Measurements from ENCODE around the gene HOXD11.

HOXD11 gene

DNA sequence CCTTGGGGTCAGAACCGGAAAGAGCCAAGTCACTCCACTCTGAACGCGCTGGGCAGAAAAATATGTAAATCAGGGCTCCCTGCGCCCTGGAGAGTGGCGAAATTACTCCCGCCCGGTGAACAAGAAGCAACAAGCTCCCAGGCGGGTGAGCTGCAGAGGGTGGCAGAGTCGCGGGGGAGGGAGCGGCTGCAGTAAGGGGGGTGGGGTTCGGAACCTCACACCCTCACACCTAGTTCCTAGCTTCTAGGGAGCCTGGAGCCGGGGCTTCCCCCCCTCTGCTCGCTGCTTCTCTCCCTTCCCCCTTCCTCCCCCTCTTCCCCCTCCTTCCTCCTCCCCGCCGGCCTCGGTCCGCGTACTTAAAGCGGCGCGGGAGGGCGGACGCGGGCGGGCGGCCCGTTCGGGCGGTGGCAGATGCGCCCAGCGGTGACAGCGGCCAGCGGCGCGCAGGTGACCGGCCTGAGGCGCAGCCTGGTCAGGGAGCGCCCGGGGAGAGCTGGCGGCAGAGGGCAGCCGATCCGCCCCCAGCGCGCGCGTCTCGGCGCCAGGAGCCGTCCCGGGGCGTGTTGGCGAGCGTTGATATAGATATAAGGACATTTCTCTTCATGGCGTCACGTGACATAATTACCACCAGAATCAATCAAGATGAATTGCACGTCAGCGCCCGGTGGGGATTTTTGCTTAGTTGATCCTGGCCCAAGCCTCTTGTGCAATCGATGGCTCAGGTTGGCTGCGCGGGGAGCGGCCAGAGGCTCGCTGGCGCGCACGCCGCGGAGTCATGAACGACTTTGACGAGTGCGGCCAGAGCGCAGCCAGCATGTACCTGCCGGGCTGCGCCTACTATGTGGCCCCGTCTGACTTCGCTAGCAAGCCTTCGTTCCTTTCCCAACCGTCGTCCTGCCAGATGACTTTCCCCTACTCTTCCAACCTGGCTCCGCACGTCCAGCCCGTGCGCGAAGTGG lies at the start of gene HOXD11:
Gene HOXD11, plus strand, starts transcription at position 700 of the 959 bp plus-strand sequence. Its CDS starts 76 bp downstream, at position 776.
- DNase-seq, result peak; percentile 97

DNA sequence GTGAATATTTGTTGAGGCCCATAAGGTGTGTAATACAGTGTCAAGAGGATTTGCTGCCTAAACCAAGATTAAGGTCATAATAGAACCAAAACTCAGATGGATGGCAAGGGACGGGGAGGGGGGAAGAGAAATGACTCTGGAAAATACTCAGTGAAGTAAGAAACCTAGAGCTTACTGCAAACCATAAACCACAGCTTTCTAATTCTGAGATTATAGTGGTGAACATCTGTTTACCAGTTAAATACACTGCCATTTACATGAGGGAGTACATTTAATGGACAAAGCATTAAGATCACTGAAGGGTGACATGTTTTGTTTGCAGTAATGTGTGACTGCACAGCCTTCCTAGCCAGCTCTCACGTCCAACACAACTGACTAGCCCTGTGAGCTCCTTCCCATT lies 43.1 kb upstream of the HOXD11 start:
- peak; percentile 94 for DNase-seq

DNA sequence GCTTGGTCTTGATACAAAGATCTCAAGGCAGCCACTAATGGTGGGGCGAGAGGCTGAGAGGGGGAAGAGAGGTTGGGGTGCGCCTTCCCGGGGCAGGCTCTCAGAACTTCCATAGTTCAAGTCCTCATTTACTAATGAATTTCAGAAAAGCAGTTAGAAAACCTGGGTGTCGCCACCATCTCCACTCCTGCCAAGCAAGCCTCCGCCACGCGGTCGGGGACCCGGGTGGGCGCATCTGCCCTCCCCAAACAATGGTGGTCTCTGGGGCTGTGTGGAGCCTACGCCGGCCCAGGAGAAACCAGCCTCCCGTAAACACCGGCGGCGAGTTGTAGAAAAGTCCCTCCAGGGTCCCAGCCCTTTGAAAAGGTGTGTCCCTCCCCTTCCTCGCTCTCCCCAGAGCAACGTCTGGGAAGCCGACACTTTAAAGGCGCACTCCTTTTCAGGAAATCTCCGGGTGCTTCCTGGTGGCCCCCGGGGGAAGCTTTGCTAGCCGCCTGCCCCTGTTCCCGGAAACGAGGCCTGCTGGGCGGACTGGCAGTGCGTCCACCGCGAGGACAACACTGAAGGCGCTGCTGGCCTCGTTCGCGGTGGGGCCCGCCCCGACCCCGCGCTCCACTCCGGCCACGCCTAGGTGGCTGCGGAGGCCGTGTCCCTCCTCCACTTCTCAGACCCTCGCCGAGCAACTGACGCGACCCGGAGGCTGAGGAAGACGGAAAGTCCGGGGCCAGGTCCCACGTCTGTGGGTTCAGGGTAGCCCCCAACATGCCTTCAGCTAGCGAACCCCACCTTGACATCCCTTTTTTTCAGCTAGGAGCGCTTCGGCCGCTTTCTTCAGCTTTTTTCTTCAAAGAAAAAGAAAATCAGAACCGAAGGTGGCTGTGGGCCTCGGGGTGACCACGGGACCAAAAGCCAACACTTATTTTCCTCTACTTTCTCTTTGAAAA lies 40.2 kb upstream of the HOXD11 start:
- no peak for DNase-seq

DNA sequence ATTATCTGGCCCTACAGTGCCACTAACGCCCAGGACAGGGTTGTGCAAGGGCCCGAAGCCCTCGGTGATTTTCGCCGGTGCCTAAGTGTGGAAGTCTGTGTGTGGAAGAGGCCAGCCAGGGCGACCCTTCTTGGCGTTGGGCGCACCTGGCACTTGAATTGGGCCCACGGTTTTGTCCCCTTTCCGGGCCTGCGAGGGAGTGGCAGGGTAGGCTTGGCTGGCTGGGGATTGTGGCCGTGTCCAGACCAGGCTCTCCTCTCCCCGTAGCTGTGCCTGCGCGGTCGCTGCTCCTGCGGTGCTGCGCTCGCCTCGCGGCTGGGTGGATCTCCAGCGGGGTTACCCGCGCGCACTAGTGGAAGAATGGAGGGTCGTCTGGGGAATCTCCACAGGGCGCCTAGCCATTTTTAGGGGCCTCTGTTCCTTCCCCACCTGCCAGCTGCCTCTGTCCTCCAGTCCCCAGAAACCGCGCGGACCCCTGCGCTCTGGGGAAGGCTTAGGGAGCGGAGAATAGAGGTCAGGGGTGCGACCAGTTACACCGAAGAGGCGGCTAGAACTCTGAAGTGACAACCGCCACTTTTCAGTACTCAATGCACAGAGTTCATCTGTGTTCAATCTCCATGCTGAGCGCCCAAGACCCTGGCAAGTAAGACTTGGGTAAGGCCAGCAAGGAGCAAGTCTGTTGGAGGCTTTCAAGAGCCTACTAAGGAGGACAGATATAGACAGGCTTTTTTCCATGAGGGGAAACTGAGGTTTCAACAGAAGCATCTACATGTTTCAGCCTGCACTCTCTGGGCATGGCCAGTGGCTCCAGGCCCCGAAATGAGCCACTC lies 39.3 kb upstream of the HOXD11 start:
- no peak for DNase-seq

DNA sequence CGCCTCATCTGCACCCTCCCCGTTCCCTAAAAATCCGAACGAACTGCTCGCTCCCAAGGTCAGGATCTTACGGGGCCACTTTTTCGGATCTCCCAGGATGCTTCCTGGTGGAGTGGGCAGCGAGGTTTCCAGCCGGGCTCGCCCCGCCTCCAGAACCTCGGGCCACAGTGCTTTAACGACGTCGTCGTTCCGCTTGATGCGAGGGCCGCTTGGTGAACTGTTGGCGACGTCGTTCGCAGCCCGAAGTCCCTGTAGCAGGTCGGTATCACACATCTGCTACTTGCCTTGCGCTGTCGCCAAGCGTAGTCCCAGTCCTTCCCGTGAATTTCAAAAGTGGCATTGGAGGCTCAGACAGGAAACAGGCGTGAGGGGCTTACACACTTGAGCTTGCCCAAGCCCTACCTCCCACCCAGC lies 38.7 kb upstream of the HOXD11 start:
- no peak for DNase-seq

DNA sequence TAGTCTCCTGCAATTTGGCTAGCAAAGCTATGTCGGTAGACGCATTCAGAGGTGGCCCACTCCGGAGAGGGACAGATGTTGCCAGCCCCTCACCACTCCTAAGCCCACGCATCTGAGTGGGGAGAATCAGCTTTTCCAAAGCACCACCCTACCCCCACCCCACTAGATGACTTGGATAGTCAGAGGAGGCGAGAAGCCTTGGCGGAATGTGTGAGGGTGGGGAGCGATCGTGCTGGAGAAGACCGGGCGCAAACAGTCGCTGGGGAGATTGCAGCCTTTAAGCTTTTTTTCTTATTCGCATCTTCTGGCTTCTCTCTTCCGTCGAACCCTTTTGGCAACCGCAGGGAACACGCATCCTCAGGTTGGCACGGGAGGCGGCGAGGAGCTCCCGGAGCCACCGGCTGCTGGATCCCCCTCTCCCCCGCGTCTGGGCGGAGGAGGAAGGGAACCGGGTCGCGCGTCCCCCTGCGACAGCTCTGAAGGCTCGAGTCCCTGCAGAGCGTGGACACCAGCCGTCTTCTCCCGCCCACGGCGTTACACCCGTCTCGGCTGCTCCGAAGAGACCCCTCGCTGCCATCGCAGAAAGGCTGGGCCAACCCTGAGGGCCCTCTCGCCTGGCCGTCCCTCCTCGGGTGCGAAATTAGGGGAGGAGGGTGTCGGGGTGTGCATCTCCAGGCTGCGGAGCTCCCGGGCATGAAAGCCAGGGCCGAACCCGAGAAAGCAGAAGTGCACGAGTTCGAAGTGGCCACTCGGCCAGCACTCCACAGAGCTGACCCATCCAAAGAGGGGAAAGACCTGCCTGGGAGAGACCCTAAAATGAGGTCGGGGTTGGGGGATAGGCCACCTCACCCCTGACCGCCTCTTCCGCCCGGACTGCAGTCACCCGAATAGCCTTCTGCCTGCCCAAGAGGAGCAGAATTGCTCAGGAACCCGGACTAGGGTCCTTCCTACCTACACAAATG lies 35.5 kb upstream of the HOXD11 start:
- DNase-seq, result no peak

DNA sequence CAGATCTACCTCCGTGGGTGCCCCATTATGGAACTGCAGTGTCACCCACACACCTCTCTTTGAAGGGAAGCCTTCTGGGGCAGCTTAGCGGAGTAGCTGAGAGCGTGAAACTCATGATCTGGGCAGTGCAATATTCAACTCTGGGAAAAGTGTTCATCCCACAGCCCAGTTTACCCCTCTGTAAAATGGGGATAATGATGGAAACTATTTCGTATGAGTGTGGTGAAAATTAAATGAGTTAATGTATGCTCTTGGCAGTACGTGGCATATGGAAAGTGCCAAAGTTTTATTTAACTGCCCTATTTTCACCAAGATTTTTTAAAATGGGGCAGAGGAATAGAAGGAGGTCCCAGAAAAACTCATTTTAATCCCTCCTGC lies 34.8 kb upstream of the HOXD11 start:
- no peak for DNase-seq

DNA sequence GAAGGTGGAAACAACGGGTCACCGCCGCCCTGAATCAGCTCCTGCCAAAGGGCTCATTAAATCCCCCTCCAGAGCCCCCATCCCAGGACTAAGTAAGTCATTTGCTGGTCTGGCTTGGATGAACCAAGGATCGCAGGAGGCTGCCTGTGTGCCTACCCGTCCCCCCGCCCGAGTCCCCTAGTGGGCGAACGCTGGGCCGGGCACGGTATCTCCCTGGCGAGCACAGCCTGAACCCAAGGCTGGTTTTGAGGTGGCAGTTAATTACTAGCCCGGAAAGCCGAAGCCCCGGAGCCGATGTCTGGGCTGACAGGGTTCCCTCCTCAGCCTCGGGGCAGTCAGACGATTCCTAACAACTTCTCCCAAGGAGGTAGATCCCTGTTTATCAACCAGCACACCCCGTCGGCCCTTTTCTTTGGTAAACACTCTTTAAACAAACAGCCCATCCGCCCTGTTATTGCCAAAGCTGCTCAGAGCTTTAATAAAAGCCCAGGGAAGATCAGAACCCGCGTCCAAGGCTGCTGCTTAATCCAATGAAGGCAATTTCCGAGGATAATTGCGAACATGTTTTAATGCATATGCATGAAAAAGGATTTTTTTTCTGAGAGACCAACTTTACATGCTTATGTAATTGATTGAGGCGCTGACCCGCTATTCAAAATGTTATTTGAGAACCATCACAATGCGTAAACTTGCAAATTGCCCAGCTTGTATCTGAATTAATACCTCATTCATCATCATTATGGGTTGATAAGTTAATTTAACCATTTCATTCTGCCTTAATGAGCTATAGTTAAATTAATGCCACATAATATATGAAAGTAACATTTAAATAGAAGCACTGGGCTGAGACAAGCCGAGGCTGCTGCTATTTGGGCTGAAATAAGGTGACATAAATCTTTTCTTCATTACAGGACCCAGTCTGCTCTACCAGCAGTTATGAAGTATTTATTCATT lies 33.9 kb upstream of the HOXD11 start:
- peak; percentile 98 for DNase-seq

DNA sequence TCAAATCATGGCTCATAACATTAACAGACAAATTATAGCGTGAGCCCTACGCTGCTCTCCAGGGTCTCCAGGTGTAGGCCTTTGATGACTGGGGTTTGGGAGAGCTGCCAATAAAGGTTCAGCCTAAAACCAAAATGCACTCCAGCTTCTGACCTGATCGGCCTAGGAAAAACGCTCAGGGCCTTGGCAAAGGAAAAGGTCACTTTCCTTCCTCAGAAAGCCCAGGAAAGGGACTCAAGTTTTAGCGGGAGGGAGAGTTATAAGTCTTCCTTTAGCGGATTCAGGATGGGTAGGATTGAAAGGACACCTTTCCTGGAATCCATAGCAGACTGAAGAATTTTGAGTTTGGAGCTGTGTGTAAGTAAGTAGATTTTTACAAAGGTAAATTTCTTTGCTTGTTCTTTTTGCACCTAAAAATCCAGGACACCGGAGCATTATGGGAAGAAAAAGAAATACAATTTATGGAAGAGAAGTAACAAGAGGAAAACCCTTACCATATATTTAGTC lies 32.1 kb upstream of the HOXD11 start:
- DNase-seq, result peak; percentile 80

DNA sequence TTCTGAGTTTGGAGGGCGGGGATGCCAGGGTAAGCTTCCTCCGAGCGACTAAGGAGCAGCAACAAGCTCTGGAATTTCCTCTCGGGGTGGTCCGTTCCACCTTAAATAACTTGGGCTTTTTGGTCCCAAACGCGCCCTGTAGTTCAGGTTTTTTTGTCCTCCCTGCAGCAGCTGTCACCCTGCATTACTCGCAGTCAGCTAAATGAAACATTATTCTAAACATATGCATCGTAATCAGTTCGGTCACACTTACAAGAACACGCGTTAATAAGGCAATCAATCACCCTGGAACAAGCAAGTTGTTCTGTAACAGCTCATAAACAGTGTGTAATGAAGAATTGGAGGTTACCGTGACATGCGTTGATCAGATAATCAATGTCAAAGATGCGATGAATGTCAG lies 31.6 kb upstream of the HOXD11 start:
- DNase-seq, result peak; percentile 87

DNA sequence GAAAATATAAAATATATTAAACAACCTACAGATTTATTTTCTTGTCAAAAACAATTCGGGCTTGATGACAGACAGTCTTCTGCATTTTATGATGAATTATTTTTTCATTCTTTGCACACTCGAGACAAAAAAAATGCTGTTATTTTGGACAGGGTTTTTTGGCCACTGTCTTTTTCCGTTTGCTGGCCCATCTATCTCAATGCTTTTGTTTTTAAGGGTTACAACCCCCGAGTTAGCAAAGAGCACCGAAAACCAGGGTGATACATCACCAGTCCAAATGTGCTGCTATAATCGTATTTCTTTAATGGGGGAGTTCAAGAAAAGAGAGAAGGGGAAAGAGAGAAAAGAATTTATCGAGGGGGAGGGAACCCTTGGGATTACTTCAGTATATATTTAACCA lies 31.0 kb upstream of the HOXD11 start:
- DNase-seq, result no peak

DNA sequence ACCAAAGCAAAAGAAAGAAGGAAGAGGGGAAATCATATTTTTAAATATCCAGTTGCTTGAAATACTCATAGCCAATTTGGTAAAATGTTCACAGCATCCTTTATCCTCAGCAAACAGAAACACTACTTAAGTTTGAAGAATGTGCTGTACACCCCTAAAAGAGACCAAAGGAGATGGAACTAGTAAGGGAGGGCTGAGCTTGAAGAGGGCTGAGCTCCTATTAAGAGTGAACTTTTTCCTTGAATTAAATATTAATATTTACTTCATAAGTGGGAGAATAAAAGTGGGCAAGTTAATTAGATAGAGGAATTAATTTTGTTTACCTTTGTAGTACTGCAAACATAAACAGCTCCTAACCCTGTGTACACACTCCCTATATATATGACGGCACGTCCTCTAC lies 30.3 kb upstream of the HOXD11 start:
- DNase-seq, result peak; percentile 61

DNA sequence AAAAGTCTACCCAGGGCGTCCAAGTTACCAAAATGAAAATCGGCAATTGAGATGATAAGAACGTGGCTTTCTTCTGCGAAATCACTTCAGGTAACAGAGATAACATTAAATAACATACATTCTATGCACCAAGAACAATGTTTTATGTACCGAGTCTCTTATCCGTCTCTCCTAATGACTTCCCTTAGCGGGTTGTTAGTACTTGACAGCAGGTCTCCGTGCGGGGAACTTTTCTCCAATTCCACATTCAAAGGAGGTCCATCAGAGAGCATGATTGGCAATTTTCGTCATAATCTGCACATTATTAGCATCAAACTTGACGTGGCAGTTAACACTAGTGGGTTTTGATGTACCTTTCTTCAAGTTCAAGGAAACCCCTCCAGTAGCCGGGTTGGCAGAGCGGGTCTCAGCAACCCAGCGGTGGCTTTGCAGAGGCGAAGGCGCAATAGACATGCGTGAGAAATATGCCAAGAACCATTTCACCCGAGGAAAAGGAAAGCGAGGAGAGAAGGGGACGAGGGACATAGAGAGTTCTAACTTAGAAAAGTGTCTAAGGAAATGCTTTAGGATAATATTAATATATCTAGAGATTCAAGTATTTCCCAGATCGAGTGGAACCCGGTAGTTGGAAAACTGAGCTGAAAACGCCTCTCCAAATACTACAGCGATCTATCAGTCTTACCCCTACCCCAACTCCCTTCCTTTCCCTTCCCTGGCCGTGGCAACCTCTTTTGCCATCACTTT lies 28.4 kb upstream of the HOXD11 start:
- DNase-seq, result peak; percentile 74

DNA sequence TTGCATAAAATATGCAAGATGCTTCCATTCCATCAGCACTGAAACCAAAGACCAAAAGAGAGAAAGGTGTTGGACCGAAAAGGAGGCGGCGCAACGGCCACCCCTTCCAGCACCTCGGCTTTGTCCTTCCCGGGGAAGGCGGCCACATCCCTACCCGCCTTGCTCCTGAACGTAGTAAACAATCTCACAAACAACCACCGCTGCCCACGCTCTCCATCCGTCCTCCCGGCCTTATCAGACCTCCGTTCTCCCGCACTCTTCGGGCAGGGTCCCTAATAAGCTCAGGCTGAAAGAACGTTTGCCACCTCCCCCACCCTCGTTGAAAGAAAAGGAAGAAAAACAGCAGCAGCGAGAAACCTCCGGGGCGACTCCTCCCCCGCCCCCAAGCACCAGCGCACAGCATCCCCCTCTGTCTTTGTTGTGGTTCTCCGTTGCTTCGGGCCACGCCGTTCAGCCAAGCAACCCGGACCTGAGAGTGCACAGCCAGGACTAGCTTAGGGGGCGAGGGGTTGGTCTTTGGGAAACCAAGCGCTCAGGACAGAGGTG lies 27.7 kb upstream of the HOXD11 start:
- DNase-seq, result peak; percentile 84

DNA sequence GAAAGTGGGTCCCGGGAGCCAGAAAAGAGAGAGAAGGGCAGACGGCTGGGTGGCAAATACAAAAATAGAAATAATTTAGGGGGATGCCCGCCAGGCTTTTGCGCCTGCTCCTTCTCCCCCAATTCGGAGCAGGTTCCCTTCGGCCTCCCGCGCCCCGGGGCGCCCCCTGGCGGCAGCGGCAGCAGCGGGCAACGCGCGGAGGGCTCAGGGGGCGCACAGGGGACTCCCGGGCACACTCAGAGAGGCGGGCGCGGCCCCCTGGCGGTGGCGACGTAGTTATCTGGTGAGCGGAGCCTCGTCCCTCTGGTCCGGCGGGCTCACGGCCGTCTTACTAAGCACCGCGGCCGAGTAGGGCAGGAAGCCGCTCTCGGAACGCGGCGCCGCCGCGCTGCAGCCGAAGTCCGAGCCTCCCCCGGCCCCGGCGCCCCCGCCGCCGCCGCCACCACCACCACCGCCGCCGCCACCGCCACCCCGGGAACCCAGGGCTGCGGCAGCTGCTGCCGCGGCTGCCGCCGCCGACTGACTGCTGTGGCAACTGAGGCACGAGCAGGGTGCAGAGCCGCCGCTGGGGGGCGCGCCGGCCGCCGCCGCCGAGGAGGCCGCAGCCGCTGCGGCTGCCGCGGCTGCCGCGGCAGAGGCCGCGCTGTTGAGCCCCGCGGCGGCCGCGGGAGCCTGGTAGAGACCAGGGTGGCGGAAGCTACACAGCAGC lies 27.1 kb upstream of the HOXD11 start:
- peak; percentile 93 for DNase-seq

DNA sequence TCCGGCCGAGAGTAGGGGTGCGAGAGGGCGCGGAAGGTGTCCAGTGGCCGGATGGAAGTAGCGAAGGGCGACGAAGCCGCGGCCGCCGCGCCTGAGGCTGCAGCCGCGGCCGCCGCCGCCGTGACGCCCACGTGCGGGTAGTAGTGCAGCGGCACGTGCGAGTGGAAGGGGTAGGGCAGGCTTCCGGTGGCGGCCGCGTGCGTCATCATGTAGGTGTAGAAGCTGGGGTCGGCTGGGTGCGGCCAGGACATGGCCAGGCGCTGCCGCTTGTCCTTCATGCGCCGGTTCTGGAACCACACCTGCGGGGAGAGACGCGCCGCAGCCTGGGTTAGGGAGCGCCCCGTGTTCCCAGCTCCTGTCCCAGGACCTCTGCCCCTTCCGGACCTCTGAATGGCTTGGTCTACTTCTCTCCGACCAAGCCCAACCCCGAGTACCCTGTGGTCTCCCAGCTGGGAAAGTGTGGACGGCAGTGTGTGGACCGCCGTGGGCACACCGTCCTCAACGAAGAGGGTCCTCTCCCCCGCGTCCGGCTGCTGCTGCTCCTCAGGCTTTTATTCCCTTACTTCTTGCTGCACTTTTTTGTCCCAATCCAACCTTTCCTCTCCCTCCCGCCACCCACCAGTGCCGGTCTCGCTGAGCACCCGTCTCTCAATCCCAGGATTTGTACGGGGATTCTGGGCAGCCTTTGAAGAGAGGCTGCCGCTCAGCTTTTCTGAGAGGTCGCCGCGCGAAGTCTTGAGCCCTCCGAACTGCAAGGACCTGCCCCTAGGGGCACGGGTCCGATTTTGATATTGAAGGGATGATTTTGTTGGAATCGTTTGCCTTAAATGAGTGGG lies 26.3 kb upstream of the HOXD11 start:
- no peak for DNase-seq

DNA sequence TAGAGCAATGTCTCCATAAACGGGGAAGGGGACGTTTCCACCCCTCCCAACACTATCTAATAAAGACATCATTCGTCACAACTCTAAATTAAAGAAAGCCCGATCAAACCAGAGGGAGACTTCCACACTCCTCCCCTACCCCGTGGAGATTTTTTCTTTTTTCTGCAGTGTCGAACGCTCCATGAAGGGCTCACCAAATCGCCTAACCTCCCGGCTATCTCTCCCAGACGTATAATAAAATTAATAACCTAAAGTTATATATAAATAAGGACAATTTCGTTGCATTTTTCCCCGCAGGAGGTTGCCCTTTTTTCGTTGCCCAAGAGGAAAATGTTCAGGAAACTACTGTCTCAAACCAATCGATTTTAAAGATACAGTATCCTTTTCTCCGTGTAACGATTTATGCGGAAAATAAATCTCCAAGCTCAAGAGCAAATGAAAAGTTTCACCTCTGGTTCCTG lies 25.7 kb upstream of the HOXD11 start:
- DNase-seq, result no peak

Measured in NCI-H69 (cell line).